G401.6 (cell line): ENCODE data around the gene HSPB6.

Experiments used
- FAIRE-seq: peaks from 2 replicates; lab custom pipeline; 2012; peaks lifted over from hg19 to GRCh38; lab: Jason Lieb, UNC

HSPB6 gene

DNA sequence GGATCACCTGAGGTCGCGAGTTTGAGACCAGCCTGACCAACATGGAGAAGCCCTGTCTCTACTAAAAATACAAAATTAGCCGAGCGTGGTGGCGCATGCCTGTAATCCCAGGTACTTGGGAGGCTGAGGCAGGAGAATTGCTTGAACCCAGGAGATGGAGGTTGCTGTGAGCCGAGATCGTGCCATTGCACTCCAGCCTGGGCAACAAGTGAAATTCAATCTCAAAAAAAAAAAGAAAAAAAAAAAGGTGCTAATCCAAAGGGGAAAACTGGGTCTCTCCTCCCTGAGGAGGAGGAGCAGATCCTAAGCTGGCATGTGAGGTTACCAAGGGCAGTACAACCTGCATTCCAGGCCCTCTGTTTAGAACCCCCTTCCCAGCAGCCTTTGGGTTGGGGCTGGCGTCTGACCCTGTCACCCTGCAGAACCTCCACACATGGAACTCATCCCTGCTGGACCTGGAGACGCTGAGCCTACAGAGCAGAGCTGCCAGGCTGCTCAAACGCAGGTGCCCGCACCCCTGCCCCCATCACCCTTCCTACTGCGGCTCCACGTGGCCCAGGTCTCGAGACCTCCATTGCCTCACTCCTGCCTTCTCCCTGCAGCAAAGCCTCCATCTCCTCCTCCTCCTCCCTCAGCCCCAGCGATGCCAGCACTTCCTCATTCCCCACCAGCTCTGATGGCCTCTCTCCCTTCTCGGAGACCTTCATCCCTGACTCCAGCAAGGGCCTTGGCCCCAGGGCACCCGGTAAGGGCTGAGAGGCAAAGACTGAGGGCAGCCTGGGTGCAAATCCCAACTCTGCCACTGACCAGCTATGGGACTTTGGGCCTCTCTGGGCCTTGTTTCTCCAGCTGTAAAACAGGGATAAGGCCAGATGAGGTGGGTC is 7.8 kb upstream of the HSPB6 start:
- FAIRE-seq = no peak

DNA sequence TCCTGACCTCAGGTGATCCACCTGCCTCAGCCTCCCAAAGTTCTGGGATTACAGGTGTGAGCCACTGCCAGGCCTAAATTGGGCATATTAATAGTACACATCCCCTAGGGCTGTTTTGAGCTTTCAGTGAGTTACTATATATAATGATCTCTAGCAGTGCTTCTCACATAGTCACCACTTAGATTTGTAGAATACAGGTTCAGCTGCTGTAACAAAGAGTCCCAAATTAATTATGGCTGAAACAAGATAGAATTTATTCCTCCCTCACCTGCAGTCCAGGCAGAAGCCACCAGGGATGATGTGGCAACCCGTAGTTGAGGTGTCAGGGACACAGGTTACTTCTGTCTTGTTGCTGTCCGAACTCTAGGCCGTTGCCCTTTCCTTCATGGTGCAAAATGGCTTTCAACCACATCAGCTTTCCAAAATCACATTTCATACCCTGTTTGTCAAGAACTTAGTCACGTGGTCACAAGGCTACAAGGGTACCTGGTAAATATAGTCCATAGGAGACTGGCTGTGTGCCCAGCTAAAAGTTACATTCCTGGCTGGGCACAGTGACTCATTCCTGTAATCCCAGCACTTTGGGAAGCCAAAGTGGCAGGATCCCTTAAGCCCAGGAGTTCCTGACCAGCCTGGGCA is 4.0 kb upstream of the HSPB6 start:
- no peak for FAIRE-seq

DNA sequence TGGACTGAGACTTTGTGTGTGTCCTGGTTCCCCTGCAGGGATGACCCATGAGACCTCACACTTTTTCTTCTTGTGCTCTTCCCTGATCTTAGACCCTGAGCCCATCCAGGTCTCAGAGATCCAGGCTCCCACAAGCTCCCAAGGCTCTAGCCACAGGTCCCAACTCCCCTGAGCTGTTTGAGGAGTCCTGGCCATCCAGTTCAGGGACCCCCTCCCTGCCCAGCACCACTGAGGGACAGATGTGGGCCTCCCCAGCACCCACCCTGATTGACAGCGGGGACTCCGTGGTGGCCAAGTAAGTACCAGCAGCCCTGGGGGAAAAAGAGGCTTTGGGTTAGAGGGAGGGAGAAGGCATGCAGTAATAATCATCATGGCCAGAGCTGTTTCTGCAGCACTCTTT is 2.9 kb upstream of the HSPB6 start:
- FAIRE-seq = no peak

DNA sequence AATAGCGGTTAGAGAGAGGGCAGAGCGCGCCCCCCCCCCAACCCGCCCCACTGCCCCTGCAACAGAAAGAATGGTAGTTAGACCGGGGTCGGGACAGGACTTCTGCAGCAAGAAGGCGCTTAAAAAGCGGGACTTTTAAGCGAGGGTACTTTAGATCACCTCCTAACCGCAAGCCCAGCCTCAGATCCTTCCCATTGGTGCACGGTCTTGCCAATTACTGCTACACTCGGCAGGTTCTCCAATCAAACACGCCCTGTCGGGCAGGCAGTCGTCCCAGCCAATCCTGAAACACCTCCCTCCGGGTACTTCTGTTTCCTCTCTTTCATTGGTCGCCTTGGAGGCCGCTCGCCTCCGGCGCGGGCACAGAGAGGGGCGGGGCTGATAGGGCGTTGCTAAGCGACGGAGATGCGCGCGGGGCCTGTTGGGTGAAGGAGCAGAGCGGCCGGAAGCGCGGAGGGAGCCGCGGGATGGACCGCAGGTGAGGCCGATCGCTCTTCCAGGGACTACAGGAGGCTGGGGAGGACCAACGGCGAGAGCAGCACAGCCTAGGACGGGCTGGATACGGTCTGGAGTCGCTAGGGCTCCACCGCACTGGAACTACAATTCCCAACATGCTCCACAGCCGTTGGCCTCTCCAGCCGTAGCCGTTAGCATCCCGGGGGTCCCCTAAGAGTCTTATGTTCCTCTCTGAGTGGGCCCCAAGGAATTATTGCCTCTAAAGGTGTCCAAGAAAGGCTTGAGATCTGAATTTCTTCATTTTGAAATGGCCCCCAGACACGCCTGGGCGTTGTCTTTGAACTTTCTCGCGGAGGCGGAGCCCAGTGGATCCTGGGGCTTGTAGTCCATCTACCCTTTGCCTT is 1.1 kb upstream of the HSPB6 start, which contains the start of gene PROSER3:
TSS of gene PROSER3 (plus strand) at position 428 of the 860 bp plus-strand sequence. CDS start at position 468, 40 bp downstream.
- FAIRE-seq = peak; percentile 99

DNA sequence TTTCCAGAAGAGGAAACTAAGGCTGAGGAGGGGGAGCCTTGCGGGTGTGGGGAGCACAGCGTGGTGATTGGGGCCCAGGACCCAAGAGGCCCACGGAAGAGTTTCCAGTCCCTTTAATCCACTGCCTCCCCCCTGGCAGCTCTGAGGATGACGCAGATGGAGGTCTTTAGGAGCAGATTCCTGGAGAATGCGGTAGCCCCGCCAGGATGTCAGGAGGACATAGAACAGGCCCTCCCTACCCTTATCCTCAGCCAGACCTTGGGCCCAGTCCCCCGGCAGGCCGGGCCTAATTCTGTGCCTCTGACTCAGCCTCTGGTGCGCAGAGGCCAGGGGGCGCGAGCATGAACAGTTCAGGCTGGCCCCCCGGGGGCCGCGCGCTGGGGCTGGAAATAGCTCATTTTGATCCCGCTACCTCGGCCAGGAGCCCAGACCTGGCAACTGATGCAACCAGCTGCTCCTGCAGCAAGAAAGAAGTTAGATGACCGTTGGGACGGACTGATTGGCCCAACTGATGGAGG is 461 bp upstream of the HSPB6 start:
- FAIRE-seq = peak; percentile 15

DNA sequence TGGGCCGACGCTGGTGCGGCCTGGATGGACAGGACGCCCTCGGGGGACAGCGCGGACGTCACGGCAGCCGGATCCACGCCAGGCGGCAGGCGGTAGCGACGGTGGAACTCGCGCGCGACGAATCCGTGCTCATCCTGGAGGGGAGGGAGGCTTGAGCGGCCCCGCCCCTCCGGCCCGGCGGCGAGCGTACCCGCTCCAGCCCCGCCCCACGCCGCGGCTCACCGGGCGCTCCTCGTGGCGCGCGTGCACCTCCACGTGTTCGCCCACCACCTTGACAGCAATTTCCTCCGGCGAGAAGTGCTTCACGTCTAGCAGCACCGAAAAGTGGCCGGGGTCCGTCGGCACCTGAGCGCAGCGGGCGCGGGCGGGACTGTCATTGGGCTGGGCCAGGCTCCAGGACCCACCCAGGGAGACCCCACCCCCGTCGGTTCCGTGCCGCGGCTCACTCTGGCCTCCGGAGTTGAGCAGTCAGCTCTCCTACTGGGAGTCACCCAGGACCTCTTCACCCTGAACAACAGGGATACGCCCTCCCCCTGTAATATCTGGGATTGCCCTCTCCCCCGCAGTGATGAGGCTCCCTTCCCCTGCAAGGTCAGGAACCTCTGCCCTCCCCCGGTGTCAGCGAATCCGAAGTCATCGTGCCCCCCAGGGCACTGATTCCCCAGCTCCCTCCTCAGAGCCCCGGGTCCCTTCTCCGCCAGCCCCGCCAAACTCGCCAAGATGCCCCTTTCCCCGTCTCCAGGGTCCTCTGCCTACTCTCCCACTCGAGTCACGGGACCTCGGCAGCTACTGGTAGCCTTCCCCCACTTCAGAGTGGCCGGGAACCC is 1.1 kb downstream of the HSPB6 start:
- no peak for FAIRE-seq

DNA sequence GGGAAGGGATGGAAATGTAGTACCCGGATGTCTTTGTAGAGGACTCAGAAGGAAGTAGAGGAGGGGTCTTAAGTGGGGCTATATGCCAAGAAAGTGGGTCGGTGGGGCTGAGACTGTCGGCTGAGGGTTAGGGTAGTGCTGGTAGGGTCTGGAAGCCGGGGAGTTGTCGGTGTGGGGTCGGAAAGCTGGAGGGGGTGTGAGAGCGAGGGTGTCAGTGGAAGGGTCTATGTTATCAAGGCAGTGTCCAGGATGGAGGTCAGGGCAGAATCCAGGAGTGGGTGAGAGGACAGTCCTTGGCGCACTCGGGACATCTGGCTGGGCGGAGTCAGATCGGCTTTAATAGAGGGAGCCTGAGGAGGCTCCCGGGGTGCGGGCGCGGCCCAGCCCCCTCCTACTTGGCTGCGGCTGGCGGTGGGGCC is 1.7 kb downstream of the HSPB6 start:
- FAIRE-seq = no peak

DNA sequence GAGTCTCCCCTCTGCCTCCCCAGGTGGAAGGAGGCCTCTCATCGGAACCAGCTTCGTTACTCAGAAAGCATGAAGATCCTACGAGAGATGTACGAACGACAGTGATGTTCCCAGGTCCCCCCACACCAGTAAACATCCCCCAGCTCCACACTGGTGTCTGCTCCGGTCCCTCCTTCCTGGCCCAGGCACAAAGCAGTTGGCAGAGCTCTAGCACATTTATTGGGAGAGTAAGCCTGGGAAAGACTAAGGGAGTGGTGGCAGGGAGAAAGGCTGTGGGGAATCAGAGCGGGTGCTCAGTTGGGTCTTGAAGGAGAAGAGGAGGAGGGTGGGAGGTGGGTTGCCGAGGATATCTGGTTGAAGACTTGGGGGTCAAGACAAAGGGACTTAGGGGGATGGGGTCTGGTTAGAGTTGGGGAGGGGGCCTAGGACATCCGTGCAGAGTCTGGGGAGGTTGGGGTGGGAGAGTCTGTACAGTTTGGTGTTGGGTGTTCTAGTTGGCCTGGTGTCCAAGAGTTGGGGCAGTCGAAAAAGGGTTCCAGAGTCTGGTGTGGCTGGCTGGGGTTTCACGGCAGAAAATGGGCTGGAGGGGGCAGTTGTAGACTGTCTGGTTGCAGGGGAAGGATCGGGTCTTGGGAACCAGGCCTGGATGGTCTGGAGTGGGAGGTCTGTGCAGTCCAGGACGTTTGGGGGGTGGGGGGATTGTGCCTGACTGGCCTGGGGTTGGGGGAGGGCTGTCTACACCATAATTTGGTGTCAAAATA is 2.3 kb downstream of the HSPB6 start:
- no peak for FAIRE-seq

DNA sequence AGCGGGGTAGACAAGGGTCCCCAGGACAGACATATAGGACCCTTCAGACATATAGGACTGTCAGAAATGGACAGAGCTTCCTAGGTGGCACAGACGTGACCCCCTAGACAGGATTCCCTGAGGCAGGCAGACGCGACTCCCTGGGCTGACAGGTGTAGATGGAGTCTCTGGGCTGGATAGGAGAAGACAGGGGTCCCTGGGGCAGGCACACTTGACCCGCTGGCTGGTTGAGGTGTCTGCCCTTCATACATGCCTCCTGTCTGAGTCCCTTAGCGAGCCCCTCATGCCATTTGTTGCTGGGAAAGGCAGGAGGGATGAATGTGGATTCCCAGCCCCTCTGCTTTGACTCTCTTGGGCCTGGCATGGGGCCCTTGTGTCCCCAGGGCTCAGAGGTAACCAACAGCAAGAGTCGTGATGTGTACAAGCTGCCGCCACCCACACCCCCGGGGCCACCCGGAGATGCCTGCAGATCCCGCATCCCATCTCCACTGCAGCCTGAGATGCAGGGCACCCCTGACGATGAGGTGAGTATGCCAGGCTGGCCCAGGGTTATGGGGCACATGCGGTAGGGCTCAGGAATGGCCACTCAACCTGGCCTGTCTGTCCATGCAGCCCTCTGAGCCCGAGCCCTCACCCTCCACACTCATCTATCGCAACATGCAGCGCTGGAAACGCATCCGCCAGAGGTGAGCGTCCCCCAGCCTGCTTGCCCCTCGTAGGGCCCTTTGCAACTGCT is 3.0 kb downstream of the HSPB6 start:
- no peak for FAIRE-seq

DNA sequence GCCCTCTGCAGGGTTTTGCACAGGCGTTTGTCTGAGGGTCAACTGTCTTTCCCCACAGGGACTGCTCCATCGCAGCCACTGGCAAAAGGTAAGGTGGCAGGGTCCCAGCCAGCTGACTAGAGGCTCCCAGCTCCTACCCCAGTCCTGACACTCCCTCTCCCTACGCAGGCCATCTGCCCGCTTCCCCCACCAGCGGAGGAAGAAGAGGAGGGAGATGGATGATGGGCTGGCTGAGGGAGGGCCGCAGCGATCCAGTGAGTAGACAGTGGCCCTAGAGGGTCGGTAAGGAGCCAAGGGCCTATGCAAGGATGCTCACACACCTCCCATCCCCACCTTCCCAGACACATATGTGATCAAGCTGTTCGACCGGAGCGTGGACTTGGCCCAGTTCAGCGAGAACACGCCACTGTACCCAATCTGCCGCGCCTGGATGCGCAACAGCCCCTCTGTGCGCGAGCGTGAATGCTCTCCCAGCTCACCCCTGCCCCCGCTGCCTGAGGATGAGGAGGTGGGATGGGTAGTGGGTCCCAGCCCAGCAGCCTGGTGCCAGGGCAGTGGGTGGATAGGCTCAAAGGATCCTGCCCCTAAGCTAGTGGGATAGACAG is 4.0 kb downstream of the HSPB6 start:
- no peak for FAIRE-seq

DNA sequence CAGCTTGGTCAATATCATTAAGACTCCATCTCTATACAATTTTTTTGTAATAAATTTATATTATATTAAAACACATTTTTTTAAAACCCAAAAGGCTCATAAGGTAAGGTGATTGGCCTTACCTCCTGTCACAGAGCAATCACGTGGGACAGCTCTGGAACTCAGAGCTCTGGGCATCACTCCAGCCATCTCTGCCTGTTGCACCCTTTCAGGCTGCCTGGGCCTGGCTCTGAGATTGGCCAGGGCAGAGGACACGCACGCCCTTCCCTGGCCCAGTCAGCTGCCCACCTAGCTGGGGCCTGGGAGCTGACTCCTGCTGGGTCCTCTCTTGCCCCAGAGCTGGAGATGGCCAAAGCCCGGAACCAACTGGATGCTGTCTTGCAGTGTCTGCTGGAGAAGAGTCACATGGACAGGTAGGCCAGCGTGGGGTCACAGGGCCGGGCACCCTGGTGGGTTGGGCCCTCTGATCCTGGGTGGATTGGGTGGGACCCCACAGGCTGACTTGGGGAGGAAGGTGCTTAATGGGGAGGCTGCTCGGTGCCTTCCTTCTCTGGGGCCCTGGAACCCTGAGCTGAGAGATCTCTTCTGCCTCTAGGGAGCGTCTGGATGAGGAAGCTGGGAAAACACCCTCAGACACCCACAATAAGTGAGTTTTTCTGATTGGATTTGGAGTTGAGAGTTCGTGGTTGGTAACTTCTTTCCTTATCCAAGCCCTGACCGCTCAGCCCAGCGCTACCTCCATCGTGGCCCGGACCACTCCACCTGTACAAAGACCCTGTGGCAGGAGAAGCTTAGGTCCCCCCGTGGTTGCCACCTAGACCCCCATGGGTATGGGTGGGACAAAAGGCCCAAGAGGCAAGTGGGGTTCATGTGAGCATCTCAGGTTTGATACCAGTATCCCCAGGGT is 4.7 kb downstream of the HSPB6 start:
- FAIRE-seq = no peak

DNA sequence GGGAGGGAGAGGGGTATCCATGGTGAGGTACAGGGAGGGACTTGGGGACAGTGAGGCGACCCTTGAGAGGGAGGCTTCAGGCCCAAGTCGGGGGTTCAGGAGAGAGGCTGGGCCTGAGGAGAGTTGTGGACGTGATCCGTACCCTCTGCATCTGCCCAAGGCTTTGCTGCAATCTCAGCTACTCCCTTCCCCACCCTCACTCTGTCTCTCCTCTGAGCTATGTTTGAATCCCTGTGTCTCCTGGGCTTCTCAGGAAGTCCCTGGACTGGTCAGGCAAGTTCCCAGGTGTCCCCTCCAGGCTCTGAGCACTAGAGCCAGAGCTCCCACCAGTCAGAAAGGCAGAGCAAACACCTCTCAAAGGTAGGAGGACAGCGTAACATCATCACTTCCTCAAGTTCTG is 6.7 kb downstream of the HSPB6 start:
- no peak for FAIRE-seq

DNA sequence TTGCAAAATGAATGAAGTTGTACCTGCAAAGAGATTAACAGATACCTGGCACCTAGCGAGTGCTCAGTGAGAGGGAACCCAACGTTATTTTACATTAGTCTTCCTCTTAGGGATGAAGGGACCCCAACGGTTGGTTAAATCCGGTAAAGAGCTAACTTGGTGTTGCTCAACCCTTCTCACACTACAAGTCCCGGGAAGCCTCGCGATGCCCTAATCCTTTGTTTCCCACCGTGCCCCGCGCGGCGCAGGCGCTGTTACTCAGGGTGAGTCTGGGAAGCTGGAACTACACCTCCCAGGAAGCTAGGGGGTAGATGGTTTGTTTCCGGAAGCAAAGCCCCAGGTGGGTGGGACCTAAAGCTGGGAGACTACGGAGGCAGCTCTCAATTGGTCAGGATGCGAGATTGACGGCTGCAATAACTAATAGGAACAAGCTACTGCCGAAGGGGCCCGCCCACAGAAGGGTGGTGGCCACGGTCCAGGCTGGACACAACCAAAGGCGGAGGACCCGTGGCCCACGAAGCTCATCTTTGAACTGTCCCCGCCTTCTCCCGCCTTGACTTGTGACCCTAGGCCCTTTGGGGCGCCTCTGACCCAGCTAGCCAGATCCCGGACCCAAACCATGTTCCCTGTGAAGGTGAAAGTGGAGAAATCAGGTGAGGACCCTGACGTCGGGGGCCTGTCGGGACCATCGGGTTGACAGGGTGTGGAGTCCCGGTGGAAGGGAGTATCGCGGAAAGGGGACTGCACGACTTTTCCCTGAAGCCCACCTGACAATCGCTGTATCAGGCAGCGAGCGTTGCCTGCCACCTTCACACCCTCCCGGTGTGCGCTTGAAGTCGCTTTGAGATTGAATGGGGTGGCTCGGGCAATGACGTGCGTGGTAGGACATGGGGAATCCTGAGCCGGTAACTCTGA is 8.5 kb downstream of the HSPB6 start, which contains the start of gene LIN37:
TSS of gene LIN37 (plus strand) at position 471 of the 915 bp plus-strand sequence. CDS start at position 620, 149 bp downstream.
- peak; percentile 98 for FAIRE-seq

DNA sequence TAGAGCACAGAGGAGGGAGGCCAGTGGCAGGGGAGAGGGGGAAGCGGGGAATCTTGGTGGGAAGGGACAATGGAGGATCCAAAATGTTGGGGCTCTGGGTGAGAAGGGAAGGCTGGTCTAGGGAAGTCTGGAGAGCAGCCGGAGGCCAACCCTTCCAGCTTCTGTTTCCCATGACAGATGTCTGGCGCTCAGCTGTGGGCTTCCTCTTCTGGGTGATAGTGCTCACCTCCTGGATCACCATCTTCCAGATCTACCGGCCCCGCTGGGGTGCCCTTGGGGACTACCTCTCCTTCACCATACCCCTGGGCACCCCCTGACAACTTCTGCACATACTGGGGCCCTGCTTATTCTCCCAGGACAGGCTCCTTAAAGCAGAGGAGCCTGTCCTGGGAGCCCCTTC is 10.3 kb downstream of the HSPB6 start:
- no peak for FAIRE-seq

DNA sequence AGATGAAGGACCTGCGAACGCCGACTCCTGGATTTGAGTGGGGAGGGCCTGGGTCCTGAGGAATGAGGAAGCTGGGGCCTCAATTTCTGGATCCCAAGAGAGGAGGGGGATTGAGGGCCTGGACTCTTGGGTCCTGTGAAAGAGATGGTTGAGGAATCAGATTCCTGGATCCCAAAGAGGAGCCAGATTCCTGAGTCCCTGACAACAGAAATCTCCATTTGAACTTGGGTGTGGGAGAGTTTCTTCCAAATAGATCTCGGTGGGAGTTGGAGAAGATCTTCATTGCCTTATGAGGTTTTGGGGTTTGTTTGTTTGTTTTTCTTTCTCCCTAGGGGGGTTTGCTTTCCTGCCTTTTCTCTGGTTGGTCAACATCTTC is 10.8 kb downstream of the HSPB6 start:
- no peak for FAIRE-seq

DNA sequence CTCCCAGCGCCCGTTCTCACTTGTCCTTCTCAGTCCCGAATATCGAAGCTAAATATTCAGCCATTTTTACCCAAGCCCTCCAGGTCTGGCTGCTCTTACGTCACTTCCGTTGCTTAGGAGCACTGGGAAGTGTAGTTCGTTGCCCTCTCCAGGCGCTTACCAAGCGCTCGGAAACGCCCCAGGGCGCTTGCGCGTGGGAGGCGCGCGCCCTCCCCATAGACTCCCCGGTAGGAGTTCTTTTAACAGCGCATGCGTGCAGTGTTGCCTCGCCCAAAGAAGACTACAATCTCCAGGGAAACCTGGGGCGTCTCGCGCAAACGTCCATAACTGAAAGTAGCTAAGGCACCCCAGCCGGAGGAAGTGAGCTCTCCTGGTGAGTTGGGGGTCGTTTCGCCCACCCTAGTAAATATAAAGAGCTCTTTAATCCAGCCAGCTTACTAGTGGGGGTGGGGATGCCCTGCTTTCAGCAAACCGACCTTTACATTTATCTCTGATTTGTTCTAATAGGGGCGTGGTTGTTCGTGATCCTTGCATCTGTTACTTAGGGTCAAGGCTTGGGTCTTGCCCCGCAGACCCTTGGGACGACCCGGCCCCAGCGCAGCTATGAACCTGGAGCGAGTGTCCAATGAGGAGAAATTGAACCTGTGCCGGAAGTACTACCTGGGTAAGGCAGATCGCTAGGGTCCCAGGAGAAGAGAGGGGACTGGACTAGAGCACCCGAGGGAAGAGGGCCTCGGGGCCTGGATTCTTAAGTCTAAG is 11.3 kb downstream of the HSPB6 start, which contains the start of the genes PSENEN and U2AF1L4:
TSS of gene PSENEN (plus strand) at position 324 of the 759 bp plus-strand sequence. CDS start at position 604, 280 bp downstream.
TSS of gene U2AF1L4 (minus strand) at position 91 of the 759 bp plus-strand sequence. CDS start at position 64, 27 bp downstream.
- FAIRE-seq = peak; percentile 98
